PC-9 (cell line): ENCODE results near the gene FBN1.

Source experiments
- CTCF ChIP-seq: fragments of 200-600 bp; sonication (generic); conservative IDR thresholded peaks from 2 replicates; pipeline ENCODE4 v1.6.1; 2017; ENCODE audit warnings: mixed run types, antibody characterized with exemption, mild to moderate bottlenecking, moderate library complexity
- EZH2 ChIP-seq: fragments of 200-600 bp; sonication (generic); IDR thresholded peaks from 2 replicates; pipeline ENCODE4 v1.8.0; 2017; ENCODE audit warnings: antibody characterized with exemption, low read depth

GRCh38 chr15:48442011-48442410 lies 203.5 kb downstream of the FBN1 start:
- no peak for TF ChIP-seq CTCF
- no peak for TF ChIP-seq EZH2
